Skeletal muscle cell (primary cell): ENCODE results near the gene MSI2.
A peak's percentile ranks its signal among the peaks of the same experiment; 100 is the strongest.

ENCODE experiments used
- DNase-seq: peaks from one replicate; pipeline ENCODE4 v3.0.0-alpha.2; 2010; ENCODE audit warnings: low read depth
- H3K4me3 ChIP-seq: 2 replicates; pipeline ENCODE4 v1.5.1; 2011; ENCODE audit warnings: low read depth, mild to moderate bottlenecking, control low read depth, low read length, moderate library complexity

MSI2 gene

DNA sequence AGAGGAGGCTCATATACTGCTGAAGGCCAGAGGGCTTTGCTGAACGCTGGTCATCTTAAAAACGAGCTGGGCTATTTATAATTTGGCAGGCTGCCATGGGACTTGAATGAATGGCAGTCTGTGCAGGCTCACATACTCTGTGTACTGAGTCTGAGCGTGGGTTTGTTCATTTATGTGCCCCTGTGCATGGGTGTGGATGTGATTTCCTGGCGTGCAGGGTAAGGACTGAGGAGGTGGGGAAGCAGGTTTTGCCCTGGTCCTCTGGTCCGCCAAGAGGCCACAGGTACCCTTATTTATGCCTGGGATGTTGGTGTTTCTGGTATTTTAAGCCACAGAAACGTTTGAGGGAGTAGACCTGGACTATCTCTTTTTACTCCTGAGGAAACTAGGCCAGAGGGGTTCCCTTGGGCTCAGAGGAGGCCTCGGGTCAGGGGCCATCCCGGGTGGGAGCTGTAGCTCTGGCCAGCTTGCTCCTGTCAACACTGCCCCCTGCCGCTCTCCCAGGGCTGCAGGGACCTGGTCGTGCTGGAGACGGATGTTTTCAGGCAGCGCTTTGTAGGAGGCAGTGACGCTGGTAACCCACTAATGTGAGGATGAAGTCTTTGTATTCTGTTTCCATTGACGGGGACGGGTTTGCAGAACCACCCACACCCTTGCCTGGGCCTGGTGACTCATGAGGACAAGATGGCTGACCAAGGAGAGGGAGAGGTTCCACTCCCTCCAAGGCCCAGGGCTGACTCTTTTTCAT, 184.4 kb downstream of the MSI2 start:
- DNase-seq: peak; percentile 88
- no peak overlapping the region for H3K4me3 ChIP-seq

GRCh38 chr17:57441270-57441600, 184.9 kb downstream of the MSI2 start:
- H3K4me3 ChIP-seq: no peak overlapping the region
- DNase-seq: no peak

- no peak for DNase-seq
- H3K4me3 ChIP-seq: no peak overlapping the region
Measured at GRCh38 chr17:57442401-57442823, 186.1 kb downstream of the MSI2 start.

GRCh38 chr17:57442914-57443571, 186.7 kb downstream of the MSI2 start:
- no peak overlapping the region for H3K4me3 ChIP-seq
- DNase-seq: no peak

DNA sequence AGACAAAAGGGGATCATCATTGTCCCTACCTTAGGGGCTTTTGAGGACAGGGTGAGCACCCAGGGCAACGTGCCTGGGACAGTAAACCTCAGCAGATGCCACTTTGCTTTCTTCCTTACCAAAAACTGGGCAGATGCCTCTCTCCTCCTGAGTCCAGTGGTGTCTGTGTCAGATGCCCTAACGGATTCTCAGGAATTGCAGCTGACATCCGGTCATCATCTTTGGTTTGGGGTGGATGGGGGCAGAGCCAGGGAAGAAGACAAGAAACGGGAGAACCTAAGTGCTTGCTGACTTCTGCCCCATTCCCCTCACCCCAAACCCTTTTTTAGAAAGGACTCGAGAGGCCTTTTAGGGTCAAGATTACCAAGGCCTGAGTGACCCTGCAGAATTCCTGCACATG, 187.5 kb downstream of the MSI2 start:
- H3K4me3 ChIP-seq: no peak overlapping the region
- no peak for DNase-seq

DNA sequence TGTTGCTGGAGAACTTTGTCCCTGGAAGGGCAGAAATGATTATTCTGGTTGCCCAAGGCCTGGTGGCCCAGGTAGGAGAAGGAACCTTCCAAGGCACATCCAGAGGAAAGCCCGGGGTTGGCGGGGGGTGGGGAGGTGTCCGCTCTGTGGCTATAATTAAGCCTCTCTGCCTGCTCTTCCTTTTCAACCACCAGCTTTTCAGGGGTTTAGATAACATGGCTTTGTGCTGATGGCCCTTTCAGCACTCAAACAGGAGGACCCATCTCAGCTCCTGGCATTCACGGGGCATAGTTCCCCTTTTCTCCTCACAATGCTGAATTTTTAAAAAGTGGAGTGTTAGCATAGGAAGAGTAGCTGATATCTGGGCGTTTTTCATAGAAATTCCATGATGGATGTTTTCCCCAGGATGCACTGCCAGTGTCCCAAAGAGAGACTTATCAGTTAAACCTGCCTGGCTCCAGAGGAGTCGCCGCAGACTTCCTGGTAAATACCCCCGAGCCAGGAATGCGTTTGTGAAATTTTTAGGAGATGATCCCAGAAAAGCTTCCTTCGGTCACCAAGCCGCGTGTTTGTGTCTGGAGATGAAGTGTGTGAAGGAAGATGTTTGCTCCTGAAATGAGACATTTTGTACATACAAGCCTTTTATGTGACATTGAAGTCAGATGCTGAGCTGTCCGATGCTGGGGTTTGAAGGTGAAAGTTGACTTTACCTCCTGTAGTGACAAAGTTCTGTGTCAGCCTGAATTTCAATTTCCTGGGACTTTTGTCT, 188.5 kb downstream of the MSI2 start:
- H3K4me3 ChIP-seq: no peak overlapping the region
- DNase-seq: no peak

DNA sequence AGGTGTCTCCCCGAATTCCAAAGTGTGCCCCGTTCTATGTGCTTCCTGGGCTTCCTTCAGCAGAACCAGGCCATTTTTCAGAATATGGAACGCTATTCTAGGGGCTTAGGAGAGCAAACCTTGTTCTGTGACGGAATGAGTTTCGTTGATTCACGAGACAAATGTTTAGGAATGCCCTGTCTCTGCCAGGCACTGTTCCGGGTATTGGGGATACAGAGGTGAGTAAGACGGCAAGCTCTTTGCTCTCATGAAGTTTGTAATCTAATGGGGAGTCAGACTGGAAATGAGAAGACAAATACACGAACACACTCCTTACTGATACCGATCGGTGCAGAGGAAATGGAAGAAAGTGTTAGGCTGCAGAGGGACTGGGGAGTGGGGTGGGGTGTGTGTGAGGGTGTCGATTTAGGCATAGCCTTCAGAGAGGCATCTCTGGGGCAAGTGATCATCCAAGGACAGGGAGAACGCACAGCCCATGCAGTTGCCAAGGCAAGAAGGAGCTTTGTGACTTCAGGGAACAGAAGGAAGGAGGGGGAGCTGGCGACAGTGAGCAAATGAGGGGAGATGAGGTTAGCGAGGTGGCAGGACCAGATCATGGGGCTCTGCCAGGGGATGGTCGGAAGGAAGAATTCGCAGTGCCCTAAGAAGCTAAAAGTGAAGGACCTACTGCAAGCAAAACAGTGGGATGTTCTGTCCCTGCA, 189.6 kb downstream of the MSI2 start:
- no peak for DNase-seq
- no peak overlapping the region for H3K4me3 ChIP-seq

DNA sequence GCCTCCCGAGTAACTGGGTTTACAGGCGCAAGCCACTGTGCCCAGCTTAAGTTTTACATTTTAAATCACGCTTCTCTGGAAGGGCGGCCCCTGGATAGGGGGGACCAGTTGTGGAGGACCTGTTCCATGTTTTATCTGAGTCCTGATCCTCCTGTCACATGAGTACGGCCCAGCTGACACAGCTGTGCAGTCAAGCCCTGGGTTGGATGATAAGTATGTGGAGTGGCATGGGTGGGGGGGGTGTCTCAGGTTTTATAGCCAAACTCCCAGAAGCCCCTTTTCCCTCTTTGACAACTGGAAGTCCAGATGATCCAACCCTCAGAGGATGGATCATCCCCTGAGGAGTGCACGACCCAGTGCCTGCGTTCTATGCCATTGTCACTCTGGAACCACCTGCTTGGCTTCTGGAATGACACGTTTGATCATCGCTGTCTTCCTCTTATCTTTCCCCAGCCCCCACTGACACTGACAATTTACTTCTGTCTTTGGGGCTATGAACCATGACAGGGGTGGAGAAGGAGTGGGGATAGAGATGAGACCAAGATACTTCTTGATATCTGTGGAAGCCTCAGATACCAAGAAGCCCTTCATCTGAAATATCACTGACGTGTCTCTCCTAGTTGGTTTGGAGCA, 191.2 kb downstream of the MSI2 start:
- H3K4me3 ChIP-seq: no peak overlapping the region
- DNase-seq: no peak

- no peak overlapping the region for H3K4me3 ChIP-seq
- no peak for DNase-seq
Measured at GRCh38 chr17:57447990-57448758, 191.9 kb downstream of the MSI2 start.

DNA sequence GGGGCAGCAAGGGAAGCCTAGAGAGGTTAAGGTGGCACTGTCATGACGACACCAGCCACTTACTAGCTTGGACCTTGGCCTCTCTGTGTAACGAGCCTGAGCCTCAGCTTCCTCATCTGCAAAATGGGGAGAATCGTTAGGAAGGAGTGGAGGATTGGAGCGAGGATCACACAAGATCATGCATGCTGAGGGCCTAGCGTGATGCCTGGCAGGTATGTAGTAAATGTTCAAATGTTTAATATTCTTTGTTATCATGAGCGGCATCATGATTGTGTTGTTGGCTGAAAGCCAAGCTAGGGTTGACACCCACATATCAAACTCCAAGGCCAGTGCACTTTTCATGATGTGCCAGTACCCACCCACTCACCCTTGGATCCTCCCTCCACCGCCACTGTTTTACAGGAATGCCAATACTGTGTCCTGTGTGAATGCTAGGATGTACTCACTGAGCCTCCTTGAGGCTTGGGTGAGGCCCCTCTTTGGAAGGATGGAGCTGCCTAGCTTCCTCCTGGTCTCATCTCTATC, 192.5 kb downstream of the MSI2 start:
- no peak overlapping the region for H3K4me3 ChIP-seq
- no peak for DNase-seq

DNA sequence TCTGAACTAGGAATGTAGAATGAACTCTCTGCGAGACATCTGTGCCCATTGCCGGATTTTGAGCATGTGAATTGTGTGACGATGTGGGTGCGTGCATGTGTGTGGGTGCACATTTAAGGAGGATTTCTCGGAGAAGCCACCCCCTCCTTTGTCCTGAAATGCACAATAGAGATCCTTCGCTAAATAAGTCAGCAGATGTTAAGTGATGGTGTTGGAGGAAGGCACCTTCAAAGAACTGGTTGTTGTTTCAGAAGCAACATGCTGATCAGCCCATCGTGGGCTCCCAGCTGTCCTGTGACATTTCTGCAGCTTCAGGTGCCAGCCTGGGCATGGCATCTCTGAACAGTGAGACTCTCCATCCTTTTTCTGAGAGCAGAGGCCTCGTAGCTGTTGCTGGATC, 194.9 kb downstream of the MSI2 start:
- no peak overlapping the region for H3K4me3 ChIP-seq
- no peak for DNase-seq

DNA sequence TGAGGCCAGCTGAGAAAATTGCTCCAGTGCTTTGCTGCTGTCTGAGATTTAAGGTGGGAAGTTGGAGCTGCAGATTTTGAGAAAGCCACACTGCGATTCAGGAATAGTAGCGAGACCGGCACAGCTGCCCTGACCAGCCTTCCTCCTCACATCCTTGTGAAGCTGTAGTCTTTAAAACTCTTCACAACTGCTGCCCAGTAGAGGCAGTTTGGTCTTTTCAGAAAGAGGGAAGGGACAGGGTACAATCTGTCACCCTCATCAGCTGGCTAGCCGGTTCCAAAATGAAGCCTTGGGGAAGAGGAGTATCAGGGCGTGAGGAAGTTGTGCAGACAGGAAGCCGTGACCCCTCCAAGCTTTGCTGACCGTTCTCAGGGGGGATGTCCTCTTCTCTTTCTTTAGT, 195.3 kb downstream of the MSI2 start:
- no peak overlapping the region for H3K4me3 ChIP-seq
- no peak for DNase-seq

DNA sequence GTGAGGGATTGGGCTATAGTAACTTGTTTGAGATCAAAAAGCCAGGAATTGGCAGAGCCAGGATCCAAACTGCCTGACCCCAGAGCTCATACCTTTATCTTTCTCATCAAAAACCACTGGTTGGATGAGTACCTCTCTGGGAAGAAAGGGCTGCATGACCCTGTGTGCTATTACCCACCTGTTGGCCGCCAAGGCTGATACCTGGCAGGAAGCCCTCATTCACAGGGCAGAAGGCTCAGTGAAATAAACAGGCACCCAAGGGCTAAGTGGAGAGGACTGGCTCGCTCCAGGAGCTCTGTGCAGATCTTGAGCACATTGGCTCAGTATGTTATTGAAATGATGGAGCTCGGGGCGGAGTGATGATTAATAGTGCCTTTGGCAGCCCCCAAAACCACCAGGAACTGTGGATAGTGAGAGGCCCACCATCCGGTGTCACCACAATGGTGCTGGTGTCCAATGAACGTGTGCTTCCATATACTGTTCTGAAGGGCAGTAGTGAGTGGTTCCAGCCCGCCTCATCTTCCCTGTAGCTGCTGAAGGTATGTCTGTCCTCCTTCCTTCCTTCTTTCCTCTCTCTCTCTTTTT, 197.6 kb downstream of the MSI2 start:
- no peak for DNase-seq
- H3K4me3 ChIP-seq: no peak overlapping the region

DNA sequence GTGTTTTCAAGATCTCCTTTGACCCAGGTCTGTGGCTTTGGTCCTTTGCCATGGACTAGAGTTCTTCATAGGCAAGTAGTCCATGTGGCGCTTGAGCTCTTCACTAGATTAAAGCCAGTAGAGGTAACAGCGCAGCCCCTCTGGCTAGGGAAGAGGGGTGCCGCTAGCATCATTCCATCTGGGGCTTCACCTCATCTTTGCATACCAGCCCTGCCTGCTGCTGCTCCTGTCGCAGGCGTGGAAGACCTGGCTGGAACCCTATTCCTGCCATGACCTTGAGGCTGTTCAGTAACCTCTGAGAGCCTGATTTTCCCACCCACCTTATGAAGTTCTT, 198.4 kb downstream of the MSI2 start:
- H3K4me3 ChIP-seq: no peak overlapping the region
- no peak for DNase-seq

DNA sequence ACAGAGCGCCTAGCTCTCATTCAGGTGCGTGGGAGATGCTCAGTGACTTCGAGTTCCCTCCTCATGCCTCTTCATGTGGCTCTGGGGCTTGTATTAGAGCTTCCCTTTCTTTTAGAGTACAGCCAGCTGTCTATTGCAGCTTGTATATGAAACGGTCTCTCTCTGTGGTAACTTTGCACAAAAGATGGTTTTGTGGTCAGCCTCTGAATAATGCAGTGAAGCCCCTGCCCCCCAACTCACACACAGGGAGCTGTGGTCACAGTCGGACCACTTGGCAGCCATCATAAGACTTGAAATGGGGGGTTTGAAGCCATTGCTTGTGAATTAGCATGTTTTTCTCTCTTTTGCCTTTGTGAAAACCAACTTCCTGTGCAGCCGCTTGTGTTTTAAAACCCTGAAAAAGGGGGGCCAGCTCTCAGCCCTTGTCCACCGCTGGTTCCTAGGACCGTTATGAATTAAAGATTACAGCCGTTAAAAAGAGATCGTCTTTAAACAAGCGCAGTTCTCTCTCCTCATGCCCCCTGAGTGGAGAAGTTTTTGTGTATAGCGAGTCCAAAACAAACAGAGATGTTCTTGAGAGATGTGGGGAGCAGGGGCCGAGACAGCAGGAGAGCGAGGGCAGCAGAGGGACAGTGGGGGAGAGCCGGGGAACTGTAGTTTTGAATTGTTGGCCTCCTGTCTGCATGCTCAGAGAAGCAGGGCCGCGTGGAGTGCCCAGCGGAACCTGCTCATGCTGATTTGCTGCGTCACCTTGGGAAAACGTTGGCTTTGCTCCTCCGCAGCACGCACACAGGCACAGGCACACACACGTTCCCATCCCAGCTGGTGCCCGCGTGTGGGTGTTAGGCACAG, 199.0 kb downstream of the MSI2 start:
- no peak for DNase-seq
- H3K4me3 ChIP-seq: no peak overlapping the region

GRCh38 chr17:57456622-57457021, 200.3 kb downstream of the MSI2 start:
- no peak overlapping the region for H3K4me3 ChIP-seq
- no peak for DNase-seq

GRCh38 chr17:57457188-57457587, 200.9 kb downstream of the MSI2 start:
- no peak for DNase-seq
- no peak overlapping the region for H3K4me3 ChIP-seq
